ENCODE data around the gene TCHH. TPM values are rescaled to one million over a fixed set of nuclear protein-coding genes. Genes with fewer than 3 reads are reported as not detected.

The TCHH gene
- not detected in 2 replicates for total RNA-seq (2013; cell fraction: nucleolus; rRNA removed)
- not detected in 2 replicates for total RNA-seq (2014; rRNA removed)
- not detected in 2 replicates for total RNA-seq (2014; rRNA removed; fragmentation: Illumina TruSeq; extraction: Trizol)
- not detected in 2 replicates for total RNA-seq (2021)
- not detected for polyA plus RNA-seq (2011; ENCODE audit: low read depth)
- polyA plus RNA-seq (2011; rRNA removed): not detected in 2 replicates
- not detected in 2 replicates for polyA plus RNA-seq (2011; cell fraction: cytosol; rRNA removed)
- not detected in 2 replicates for polyA plus RNA-seq (2011; cell fraction: nucleus; rRNA removed)
- 0.04 and 0.07 TPM in 2 replicates for polyA plus RNA-seq (2012)
- not detected in 2 replicates for polyA plus RNA-seq (2014; fragmentation: Illumina TruSeq; extraction: Trizol)
- polyA plus RNA-seq (2014; fragmentation: Nextera tagmentation; extraction: Ambion mirVana): not detected
- polyA plus RNA-seq (2014; rRNA removed): 0.01 TPM in 1 of 2 replicates, not detected in the other
- not detected for polyA plus RNA-seq (2016; fragmentation: Nextera tagmentation; extraction: Ambion mirVana)
- not detected in 2 replicates for polyA minus RNA-seq (2011; rRNA and poly(A)+ RNA removed)
- polyA minus RNA-seq (2011; cell fraction: cytosol; rRNA and poly(A)+ RNA removed): not detected in 2 replicates
- not detected in 2 replicates for polyA minus RNA-seq (2011; cell fraction: nucleus; rRNA and poly(A)+ RNA removed)
- Bru-seq, nascent RNA: not detected
- BruChase-seq, experiment 1, labeled RNA remaining after a 6-hour chase: percentile 9 among the genes with signal in this experiment
- BruChase-seq, experiment 2, labeled RNA remaining after a 2-hour chase: percentile 8 among the genes with signal in this experiment
- long read RNA-seq, experiment 1: 0 reads
- long read RNA-seq, experiment 2: 0 reads

GRCh38 chr1:152115344-152115743, at the start of gene TCHH:
TSS of gene TCHH (minus strand) at chr1:152115444. CDS start at chr1:152114080, 1,364 bp downstream.
- Histone ChIP-seq H3K4me3 (no peak within 1 kb of the TSS), H2AFZ (ENCODE audit: control insufficient read depth, low read depth, low read length) (no peak within 1 kb of the TSS), H3K36me3 (ENCODE audit: control insufficient read depth in 2 of 2, insufficient read depth in 2 of 2, low read length in 1 of 2) (no peaks in the 10 kb centered on the region), H3K27me3 (replicated peaks in 1 of 2; ENCODE audit: control insufficient read depth in 2 of 2, insufficient read depth in 2 of 2, low read length in 1 of 2) (peaks cover 11 to 31% of the 10 kb centered on the region in 2 experiments), H3K9me3 (replicated peaks; ENCODE audit: control insufficient read depth, insufficient read depth, low read length) (no peaks in the 10 kb centered on the region; the same call in 2 of the 3 replicates), H3K4me1 (ENCODE audit: control insufficient read depth, insufficient read depth, low read length) (peaks cover 5% of the 10 kb centered on the region), H3K4me2 (ENCODE audit: control insufficient read depth, insufficient read depth) (no peak within 1 kb of the TSS), H3K79me2 (ENCODE audit: control insufficient read depth, insufficient read depth, low read length) (no peaks in the 10 kb centered on the region), H3K27ac (ENCODE audit: control insufficient read depth, insufficient read depth) (no peak within 1 kb of the TSS), H3K9ac (ENCODE audit: control insufficient read depth, insufficient read depth, low read length) (no peak within 1 kb of the TSS), H4K20me1 (ENCODE audit: control insufficient read depth, insufficient read depth) (no peaks in the 10 kb centered on the region; the same call in 1 of the 2 replicates)
- in situ Hi-C loops (cut with MboI): no loop called here
- BruUV-seq (replicated peaks): no TSS peak
- no peak for DNase-seq (ENCODE audit: low read depth, low spot score)
- no peak for ATAC-seq
- CTCF ChIA-PET: no interaction called here
- TF ChIP-seq MAX (IDR thresholded peaks at IDR 0.05; ENCODE audit: low read depth, low read length) (no peak), HDAC6 (IDR thresholded peaks at IDR 0.05; ENCODE audit: unreplicated experiment) (no peak), PML (IDR thresholded peaks at IDR 0.05; ENCODE audit: low read length) (no peak), KAT2A (conservative IDR thresholded peaks at IDR 0.05; ENCODE audit: control insufficient read depth, low read depth, low read length) (no peak), WRNIP1 (IDR thresholded peaks at IDR 0.05; ENCODE audit: borderline replicate concordance, low read depth, low read length) (no peak), MYC (IDR thresholded peaks at IDR 0.05; ENCODE audit: insufficient read depth, insufficient read length, insufficient replicate concordance, low read length, severe bottlenecking) (no peak), TBL1XR1 (IDR thresholded peaks at IDR 0.05; ENCODE audit: low read depth, low read length) (no peak), GATAD2B (conservative IDR thresholded peaks at IDR 0.05; ENCODE audit: low read depth) (no peak), RCOR1 (conservative IDR thresholded peaks at IDR 0.05; ENCODE audit: low read depth, low read length) (no peak)
- SMC1A ChIA-PET (ENCODE audit: uncharacterized antibody, unreplicated experiment): no interaction called here
- intact Hi-C loops (cut with micrococcal nuclease; ENCODE audit: unreplicated experiment): no loop called here
- POLR2A ChIA-PET: no interaction called here
- RAD21 ChIA-PET (ENCODE audit: unreplicated experiment): no interaction called here
- WGBS (ENCODE audit: insufficient coverage, insufficient replicate concordance, low lambda C conversion rate, missing lambda C conversion rate): 13% methylated on average over 4 of the region's 4 CpGs
- no peak for FAIRE-seq
